Measurements from ENCODE around the gene RARS1.
A peak's percentile ranks its signal among the peaks of the same experiment; 100 is the strongest.

Gene RARS1

GRCh38 chr5:168486136-168486879, at the start of gene RARS1:
Gene RARS1 (plus strand): TSS chr5:168486471. CDS start chr5:168486499, 28 bp downstream.
- no peaks in the 10 kb centered on the region for H3K27me3 ChIP-seq (ENCODE audit: insufficient read depth, low read length)

GRCh38 chr5:168438349-168438748, 47.9 kb upstream of the RARS1 start:
- no peak overlapping the region for H3K4me3 ChIP-seq (ENCODE audit: low read depth, low read length)
- H3K27me3 ChIP-seq (ENCODE audit: insufficient read depth, low read length), result no peaks in the 10 kb centered on the region
- no peak overlapping the region for H3K27ac ChIP-seq (ENCODE audit: low read depth, low read length)
- H3K36me3 ChIP-seq (ENCODE audit: insufficient read depth, low read length), result no peaks in the 10 kb centered on the region
- no peaks in the 10 kb centered on the region for H3K4me1 ChIP-seq (ENCODE audit: control insufficient read depth, insufficient read depth, low read length, unreplicated experiment)
- H3K79me2 ChIP-seq (ENCODE audit: control insufficient read depth, insufficient read depth, low read length, unreplicated experiment), result no peaks in the 10 kb centered on the region
- no peak overlapping the region for H2AFZ ChIP-seq (ENCODE audit: low read length, unreplicated experiment)

More at GRCh38 chr5:168486136-168486879, at the start of gene RARS1:
- peaks cover 14% of the 10 kb centered on the region for H3K4me1 ChIP-seq (ENCODE audit: control insufficient read depth, insufficient read depth, low read length, unreplicated experiment)
- H3K27ac ChIP-seq (ENCODE audit: low read depth, low read length), result peak within 1 kb of the TSS; percentile 76
- peak within 1 kb of the TSS; percentile 99 for H3K4me3 ChIP-seq (ENCODE audit: low read depth, low read length)
- peak within 1 kb of the TSS; percentile 88 for H2AFZ ChIP-seq (ENCODE audit: low read length, unreplicated experiment)
- peaks cover 43% of the 10 kb centered on the region for H3K79me2 ChIP-seq (ENCODE audit: control insufficient read depth, insufficient read depth, low read length, unreplicated experiment)
- H3K36me3 ChIP-seq (ENCODE audit: insufficient read depth, low read length), result peaks cover 18% of the 10 kb centered on the region

- Histone ChIP-seq H3K36me3 (ENCODE audit: insufficient read depth, low read length) (no peaks in the 10 kb centered on the region), H3K4me3 (ENCODE audit: low read depth, low read length) (no peak overlapping the region), H2AFZ (ENCODE audit: low read length, unreplicated experiment) (no peak overlapping the region), H3K27ac (ENCODE audit: low read depth, low read length) (no peak overlapping the region), H3K79me2 (ENCODE audit: control insufficient read depth, insufficient read depth, low read length, unreplicated experiment) (no peaks in the 10 kb centered on the region), H3K4me1 (ENCODE audit: control insufficient read depth, insufficient read depth, low read length, unreplicated experiment) (no peaks in the 10 kb centered on the region), H3K27me3 (ENCODE audit: insufficient read depth, low read length) (no peaks in the 10 kb centered on the region)
Measured at GRCh38 chr5:168443533-168443932, 42.7 kb upstream of the RARS1 start.

GRCh38 chr5:168443950-168444700, 42.1 kb upstream of the RARS1 start:
- Histone ChIP-seq H3K27me3 (ENCODE audit: insufficient read depth, low read length) (no peaks in the 10 kb centered on the region), H3K27ac (ENCODE audit: low read depth, low read length) (no peak overlapping the region), H2AFZ (ENCODE audit: low read length, unreplicated experiment) (no peak overlapping the region), H3K36me3 (ENCODE audit: insufficient read depth, low read length) (no peaks in the 10 kb centered on the region), H3K79me2 (ENCODE audit: control insufficient read depth, insufficient read depth, low read length, unreplicated experiment) (no peaks in the 10 kb centered on the region), H3K4me3 (ENCODE audit: low read depth, low read length) (no peak overlapping the region), H3K4me1 (ENCODE audit: control insufficient read depth, insufficient read depth, low read length, unreplicated experiment) (no peaks in the 10 kb centered on the region)

GRCh38 chr5:168446983-168447619, 39.2 kb upstream of the RARS1 start:
- Histone ChIP-seq H3K4me1 (ENCODE audit: control insufficient read depth, insufficient read depth, low read length, unreplicated experiment) (no peaks in the 10 kb centered on the region), H3K27ac (ENCODE audit: low read depth, low read length) (no peak overlapping the region)

GRCh38 chr5:168447808-168448207, 38.5 kb upstream of the RARS1 start:
- H2AFZ ChIP-seq (ENCODE audit: low read length, unreplicated experiment), result no peak overlapping the region
- no peak overlapping the region for H3K27ac ChIP-seq (ENCODE audit: low read depth, low read length)
- H3K79me2 ChIP-seq (ENCODE audit: control insufficient read depth, insufficient read depth, low read length, unreplicated experiment), result no peaks in the 10 kb centered on the region
- no peaks in the 10 kb centered on the region for H3K27me3 ChIP-seq (ENCODE audit: insufficient read depth, low read length)
- no peaks in the 10 kb centered on the region for H3K4me1 ChIP-seq (ENCODE audit: control insufficient read depth, insufficient read depth, low read length, unreplicated experiment)
- no peaks in the 10 kb centered on the region for H3K36me3 ChIP-seq (ENCODE audit: insufficient read depth, low read length)
- H3K4me3 ChIP-seq (ENCODE audit: low read depth, low read length), result no peak overlapping the region

More at GRCh38 chr5:168446983-168447619, 39.2 kb upstream of the RARS1 start:
- Histone ChIP-seq H3K79me2 (ENCODE audit: control insufficient read depth, insufficient read depth, low read length, unreplicated experiment) (no peaks in the 10 kb centered on the region), H2AFZ (ENCODE audit: low read length, unreplicated experiment) (no peak overlapping the region), H3K36me3 (ENCODE audit: insufficient read depth, low read length) (no peaks in the 10 kb centered on the region), H3K27me3 (ENCODE audit: insufficient read depth, low read length) (no peaks in the 10 kb centered on the region), H3K4me3 (ENCODE audit: low read depth, low read length) (no peak overlapping the region)

GRCh38 chr5:168449166-168449565, 37.1 kb upstream of the RARS1 start:
- Histone ChIP-seq H3K4me1 (ENCODE audit: control insufficient read depth, insufficient read depth, low read length, unreplicated experiment) (no peaks in the 10 kb centered on the region), H3K4me3 (ENCODE audit: low read depth, low read length) (no peak overlapping the region), H3K27me3 (ENCODE audit: insufficient read depth, low read length) (no peaks in the 10 kb centered on the region), H3K36me3 (ENCODE audit: insufficient read depth, low read length) (no peaks in the 10 kb centered on the region), H2AFZ (ENCODE audit: low read length, unreplicated experiment) (no peak overlapping the region), H3K27ac (ENCODE audit: low read depth, low read length) (no peak overlapping the region), H3K79me2 (ENCODE audit: control insufficient read depth, insufficient read depth, low read length, unreplicated experiment) (no peaks in the 10 kb centered on the region)

GRCh38 chr5:168451565-168451964, 34.7 kb upstream of the RARS1 start:
- no peaks in the 10 kb centered on the region for H3K79me2 ChIP-seq (ENCODE audit: control insufficient read depth, insufficient read depth, low read length, unreplicated experiment)
- no peak overlapping the region for H2AFZ ChIP-seq (ENCODE audit: low read length, unreplicated experiment)
- no peak overlapping the region for H3K27ac ChIP-seq (ENCODE audit: low read depth, low read length)
- H3K36me3 ChIP-seq (ENCODE audit: insufficient read depth, low read length), result no peaks in the 10 kb centered on the region
- no peaks in the 10 kb centered on the region for H3K4me1 ChIP-seq (ENCODE audit: control insufficient read depth, insufficient read depth, low read length, unreplicated experiment)
- H3K4me3 ChIP-seq (ENCODE audit: low read depth, low read length), result no peak overlapping the region
- H3K27me3 ChIP-seq (ENCODE audit: insufficient read depth, low read length), result no peaks in the 10 kb centered on the region

- Histone ChIP-seq H3K27me3 (ENCODE audit: insufficient read depth, low read length) (no peaks in the 10 kb centered on the region), H3K27ac (ENCODE audit: low read depth, low read length) (no peak overlapping the region), H3K79me2 (ENCODE audit: control insufficient read depth, insufficient read depth, low read length, unreplicated experiment) (no peaks in the 10 kb centered on the region), H2AFZ (ENCODE audit: low read length, unreplicated experiment) (no peak overlapping the region), H3K4me1 (ENCODE audit: control insufficient read depth, insufficient read depth, low read length, unreplicated experiment) (no peaks in the 10 kb centered on the region), H3K4me3 (ENCODE audit: low read depth, low read length) (no peak overlapping the region), H3K36me3 (ENCODE audit: insufficient read depth, low read length) (no peaks in the 10 kb centered on the region)
Measured at GRCh38 chr5:168455201-168455600, 31.1 kb upstream of the RARS1 start.

GRCh38 chr5:168457542-168457941, 28.7 kb upstream of the RARS1 start:
- H3K79me2 ChIP-seq (ENCODE audit: control insufficient read depth, insufficient read depth, low read length, unreplicated experiment), result no peaks in the 10 kb centered on the region
- no peaks in the 10 kb centered on the region for H3K36me3 ChIP-seq (ENCODE audit: insufficient read depth, low read length)
- no peaks in the 10 kb centered on the region for H3K4me1 ChIP-seq (ENCODE audit: control insufficient read depth, insufficient read depth, low read length, unreplicated experiment)
- H3K4me3 ChIP-seq (ENCODE audit: low read depth, low read length), result no peak overlapping the region
- no peaks in the 10 kb centered on the region for H3K27me3 ChIP-seq (ENCODE audit: insufficient read depth, low read length)
- no peak overlapping the region for H3K27ac ChIP-seq (ENCODE audit: low read depth, low read length)
- no peak overlapping the region for H2AFZ ChIP-seq (ENCODE audit: low read length, unreplicated experiment)

Measured in ACC112 (cell line).